ENCODE measurements around the gene WDFY3. TPM values are rescaled to one million over a fixed set of nuclear protein-coding genes. Genes with fewer than 3 reads are reported as not detected.
"Not testable (repeated sequence)": the region's sequence is repeated elsewhere in the genome, so short reads cannot be mapped to it uniquely, and the experiment has no call there.

Gene WDFY3
- total RNA-seq, 1 donor from 2014 or later: 34.2 TPM

- DNase-seq (no peak), ATAC-seq (ENCODE audit: poor library complexity) (no peak)
- intact Hi-C loops (cut with DNase I): no loop called here
Measured at GRCh38 chr4:84699001-84699671, 267.4 kb downstream of the WDFY3 start.

DNA sequence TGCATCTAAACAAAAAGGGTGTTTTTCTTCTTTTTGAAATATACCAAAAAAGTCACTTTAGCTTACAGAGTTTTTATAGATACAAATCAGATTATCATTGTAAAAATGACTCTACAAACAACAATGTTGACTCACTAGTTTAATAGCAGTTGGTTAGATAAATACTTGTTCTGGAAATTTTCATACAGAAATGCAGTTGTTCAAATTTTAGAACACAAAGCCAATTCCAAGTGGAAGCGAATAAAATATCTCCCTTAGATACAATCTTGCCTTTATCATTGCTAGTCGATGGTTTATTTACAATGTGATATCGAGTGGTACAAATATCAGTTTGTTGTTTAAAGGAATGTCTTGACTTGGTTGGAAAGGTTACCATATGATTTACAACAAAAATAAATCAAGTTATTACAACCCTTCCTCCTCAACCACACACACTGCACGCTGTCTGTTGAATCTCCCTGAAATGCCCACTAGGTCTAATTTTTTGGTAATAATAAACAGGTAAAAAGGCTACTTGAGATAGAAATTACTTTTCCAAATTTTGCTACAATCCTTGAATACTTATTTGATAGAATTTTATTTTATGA lies 268.8 kb downstream of the WDFY3 start:
- intact Hi-C loops (cut with DNase I): no loop called here
- DNase-seq (no peak), ATAC-seq (ENCODE audit: poor library complexity) (no peak)

- ATAC-seq (ENCODE audit: poor library complexity) (no peak), DNase-seq (no peak)
- intact Hi-C loops (cut with DNase I): no loop called here
Measured at GRCh38 chr4:84697159-84697558, 269.3 kb downstream of the WDFY3 start.

- ATAC-seq (ENCODE audit: poor library complexity): no peak
- intact Hi-C loops (cut with DNase I): no loop called here
Measured at GRCh38 chr4:84691800-84692199, 274.7 kb downstream of the WDFY3 start.

GRCh38 chr4:84691170-84691691 lies 275.3 kb downstream of the WDFY3 start:
- intact Hi-C loops (cut with DNase I): no loop called here
- ATAC-seq (ENCODE audit: poor library complexity) (peak; percentile 71), DNase-seq (no peak)

More at GRCh38 chr4:84691800-84692199, 274.7 kb downstream of the WDFY3 start:
- DNase-seq: no peak

DNA sequence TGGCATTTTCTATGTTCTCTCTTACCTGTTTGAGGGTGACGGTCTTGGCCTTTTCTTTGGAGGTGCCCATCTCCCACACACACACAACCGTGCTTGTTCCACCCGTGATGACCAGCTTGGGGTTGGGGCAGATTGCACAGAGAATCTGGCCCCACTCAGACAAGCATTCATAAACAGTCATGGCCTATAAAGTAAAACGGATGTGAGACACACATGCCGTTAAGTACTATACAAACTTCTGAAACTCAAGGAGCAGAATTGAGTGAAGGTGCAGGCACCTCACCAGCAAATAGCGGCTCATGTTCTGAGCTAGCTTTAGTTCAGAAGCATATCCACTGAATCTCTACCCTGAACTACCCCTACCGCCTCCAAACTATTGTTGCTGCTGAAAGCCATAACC lies 276.0 kb downstream of the WDFY3 start:
- DNase-seq: no peak
- ATAC-seq (ENCODE audit: poor library complexity): no peak
- intact Hi-C loops (cut with DNase I): no loop called here

DNA sequence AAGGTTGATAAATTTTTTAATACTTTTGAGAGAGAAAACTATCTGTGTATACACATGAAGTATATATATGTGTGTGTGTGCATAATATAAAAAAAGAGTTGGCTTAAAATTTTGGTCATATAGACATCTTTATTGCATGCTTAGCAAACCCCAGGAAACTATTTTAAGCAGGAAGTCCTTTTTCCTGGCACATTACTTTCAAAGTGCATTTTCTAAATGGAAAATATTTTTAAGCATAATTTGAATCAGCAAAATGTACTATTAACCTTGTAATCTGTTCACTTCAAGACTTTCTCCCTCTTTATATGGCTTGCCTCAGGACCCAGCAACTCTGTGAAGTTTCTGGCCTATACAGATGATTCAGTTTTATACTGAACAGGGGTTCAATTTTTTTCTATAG lies 277.3 kb downstream of the WDFY3 start:
- ATAC-seq (ENCODE audit: poor library complexity) (no peak), DNase-seq (no peak)
- intact Hi-C loops (cut with DNase I): no loop called here

- intact Hi-C loops (cut with DNase I): no loop called here
- no peak for DNase-seq
- ATAC-seq (ENCODE audit: poor library complexity): no peak
Measured at GRCh38 chr4:84688605-84689004, 277.9 kb downstream of the WDFY3 start.

GRCh38 chr4:84685105-84685504 lies 281.4 kb downstream of the WDFY3 start:
- intact Hi-C loops (cut with DNase I): no loop called here
- no peak for ATAC-seq (ENCODE audit: poor library complexity)
- no peak for DNase-seq

- DNase-seq (no peak), ATAC-seq (ENCODE audit: poor library complexity) (no peak)
- intact Hi-C loops (cut with DNase I): no loop called here
Measured at GRCh38 chr4:84684361-84684760, 282.1 kb downstream of the WDFY3 start.

DNA sequence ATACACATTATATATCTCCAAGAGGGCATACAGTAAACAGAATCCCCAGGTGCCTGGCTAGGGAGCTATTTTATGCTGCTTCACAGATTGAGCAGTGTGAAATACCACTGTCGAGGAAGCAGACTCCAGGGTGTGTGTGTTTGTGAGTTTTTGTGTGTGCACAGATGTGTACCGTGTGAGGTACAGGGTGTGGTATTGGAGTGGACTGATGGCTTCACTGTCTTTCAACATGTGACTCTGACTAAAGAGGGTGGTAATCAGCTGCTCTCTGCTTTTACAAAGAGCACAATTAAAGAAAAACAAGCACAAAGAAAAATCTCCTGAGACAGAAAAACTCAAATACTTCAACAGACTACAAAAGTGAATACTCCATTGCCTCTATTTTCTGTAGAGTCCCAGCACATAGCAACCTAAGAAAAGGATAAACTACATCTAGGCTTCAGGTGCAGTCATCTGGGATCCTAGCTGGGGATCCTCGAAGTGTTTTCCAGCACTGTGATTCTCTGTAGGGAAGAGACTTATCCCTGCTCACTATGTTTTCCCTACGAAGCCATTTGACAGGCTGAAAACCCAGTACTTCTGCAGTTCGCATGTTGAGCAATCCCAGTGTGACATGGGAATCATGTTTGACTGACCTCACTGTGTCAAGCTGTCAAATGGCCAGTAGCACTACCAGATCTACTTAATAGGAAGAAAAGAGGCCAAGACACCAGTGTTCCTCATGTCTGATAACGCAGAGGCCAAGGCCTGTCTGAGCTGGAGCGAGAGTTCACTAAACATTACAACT lies 283.2 kb downstream of the WDFY3 start:
- peak; percentile 58 for ATAC-seq (ENCODE audit: poor library complexity)
- DNase-seq: no peak
- intact Hi-C loops (cut with DNase I): no loop called here

- ATAC-seq (ENCODE audit: poor library complexity); intact Hi-C loops (cut with DNase I); DNase-seq: not testable (repeated sequence)
Measured at GRCh38 chr4:84682661-84683060, 283.8 kb downstream of the WDFY3 start.

DNA sequence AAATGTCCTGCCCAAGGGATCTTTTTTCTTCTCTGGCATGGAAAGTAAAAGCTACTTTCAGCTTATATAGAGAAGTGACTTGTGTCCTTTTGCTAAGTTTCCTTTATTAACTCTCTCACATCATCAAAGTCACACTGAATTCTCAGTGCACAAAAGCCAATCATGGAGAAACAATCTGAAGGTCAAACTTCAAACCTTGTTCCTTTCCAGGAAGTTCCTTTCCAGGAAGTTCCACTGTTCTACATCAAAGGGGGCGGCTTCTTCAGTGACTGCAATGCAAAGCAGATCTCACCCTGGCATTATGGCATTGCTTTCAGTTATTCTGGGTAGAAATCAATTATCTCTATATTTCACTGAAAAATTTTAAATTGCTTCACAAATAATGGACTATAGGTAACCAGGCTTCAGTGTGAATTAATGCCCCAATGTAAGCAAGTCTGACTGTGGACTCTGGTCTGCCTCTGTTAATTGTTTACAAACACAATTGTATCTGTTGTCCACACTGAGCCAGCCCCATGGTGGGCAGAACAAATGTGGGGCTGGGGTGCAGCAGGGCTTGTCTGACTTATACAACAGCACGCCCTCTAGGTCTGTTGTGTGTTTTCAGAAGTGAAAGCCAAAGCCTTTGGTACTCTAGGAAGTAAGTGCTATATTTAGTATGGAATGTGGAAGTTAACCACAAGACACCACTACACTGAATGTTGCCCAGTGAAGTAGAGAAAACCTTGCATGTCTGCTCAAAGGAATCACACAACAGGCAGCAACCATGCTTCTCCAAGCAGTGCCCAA lies 284.8 kb downstream of the WDFY3 start:
- DNase-seq (no peak), ATAC-seq (ENCODE audit: poor library complexity) (peak; percentile 88)
- intact Hi-C loops (cut with DNase I): no loop called here

DNA sequence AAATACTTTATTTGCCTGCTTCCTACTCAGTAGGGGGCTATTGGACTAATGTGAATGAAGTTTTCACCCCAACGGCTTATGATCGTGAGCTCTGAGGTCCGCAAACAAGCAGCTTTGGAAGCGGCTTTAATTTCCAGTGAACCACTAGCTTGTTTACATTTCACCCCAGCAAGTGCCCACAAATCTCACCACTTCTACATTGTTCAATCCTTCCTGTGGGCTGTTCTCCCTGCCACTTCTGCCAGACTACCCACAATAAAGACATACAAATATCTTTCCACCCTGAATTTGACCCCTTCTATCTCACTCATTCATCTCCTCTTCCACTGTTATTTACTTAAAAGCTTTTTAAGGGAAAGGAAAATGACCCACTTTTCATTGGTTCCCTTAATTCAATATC lies 285.5 kb downstream of the WDFY3 start:
- intact Hi-C loops (cut with DNase I): no loop called here
- no peak for ATAC-seq (ENCODE audit: poor library complexity)
- DNase-seq: no peak

DNA sequence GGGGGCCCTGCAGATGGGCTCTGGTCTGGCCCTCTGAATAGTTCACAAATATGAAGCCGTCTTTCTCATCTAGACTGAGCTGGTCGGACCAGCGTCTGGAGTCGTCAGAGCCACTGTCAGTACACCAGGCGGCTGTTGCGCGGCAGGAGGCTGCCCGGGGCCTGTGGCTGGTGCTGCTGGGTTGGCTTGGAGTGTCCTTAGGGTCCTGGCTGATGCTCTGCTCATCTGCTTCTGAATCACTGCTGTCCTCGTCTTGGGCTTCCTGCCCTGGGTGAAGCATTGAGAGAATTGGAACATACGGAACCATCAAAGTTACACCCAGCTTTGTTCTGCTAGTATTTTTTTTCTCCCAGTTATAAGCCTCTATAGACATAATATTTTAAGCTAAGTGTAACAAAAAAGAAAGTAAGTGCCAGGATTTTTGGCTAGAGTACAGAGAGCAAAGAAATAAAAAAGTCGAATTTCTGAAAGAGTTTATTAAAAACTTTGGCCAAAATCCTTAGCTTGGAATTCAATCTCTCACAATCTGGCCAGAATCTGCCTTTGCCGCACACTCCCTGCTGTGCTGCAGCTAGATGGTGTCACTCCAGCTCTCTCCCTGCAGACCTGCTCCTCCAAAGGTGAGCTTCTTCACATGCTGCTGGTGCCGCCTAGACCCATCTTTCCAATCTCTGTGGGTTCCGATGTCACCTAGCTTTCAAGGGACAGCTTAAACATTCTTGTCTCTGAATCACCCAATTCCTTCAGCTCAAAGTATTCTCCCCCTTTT lies 287.3 kb downstream of the WDFY3 start:
- no peak for ATAC-seq (ENCODE audit: poor library complexity)
- intact Hi-C loops (cut with DNase I): no loop called here
- DNase-seq: no peak

DNA sequence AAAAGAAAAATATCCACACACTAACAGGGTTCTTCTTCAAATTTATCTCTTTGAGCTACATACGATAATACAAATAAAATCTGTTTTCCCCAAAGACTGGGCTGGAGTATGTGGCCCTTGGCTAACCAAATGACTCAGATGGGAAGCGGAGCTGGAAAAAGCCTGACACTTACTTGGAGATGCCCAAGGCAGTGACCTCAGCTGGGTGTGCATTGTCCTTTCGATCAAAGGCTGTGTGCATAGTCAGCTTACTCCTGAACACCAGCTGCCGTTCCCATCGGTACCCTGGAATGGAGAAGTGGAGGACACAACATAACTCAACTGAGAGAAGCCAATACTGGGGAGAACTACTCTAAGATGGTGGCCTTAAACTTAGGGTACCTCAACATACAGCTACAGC lies 288.5 kb downstream of the WDFY3 start:
- ATAC-seq (ENCODE audit: poor library complexity) (no peak), DNase-seq (no peak)
- intact Hi-C loops (cut with DNase I): no loop called here

DNA sequence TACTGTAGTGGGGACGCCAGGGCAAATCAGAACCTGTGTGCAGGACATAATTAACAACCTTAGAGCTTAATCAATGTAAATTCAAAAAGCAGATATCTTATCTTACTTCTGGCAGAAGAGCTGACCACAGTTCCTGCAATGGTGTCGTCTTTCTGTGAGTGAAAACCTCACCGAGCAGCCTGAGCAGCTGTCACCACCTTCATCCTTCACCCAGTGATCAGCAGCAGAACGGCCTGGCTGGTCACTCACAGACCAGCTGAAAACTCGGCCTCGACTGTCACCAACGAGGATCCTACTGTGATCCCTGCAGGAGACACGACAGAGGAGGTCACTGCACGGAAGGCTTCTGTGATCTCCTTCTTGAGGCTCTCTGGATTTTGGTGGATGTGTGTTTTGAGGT lies 289.4 kb downstream of the WDFY3 start:
- ATAC-seq (ENCODE audit: poor library complexity) (peak; percentile 56), DNase-seq (no peak)
- intact Hi-C loops (cut with DNase I): no loop called here

- DNase-seq (no peak), ATAC-seq (ENCODE audit: poor library complexity) (no peak)
- intact Hi-C loops (cut with DNase I): no loop called here
Measured at GRCh38 chr4:84673475-84674240, 292.8 kb downstream of the WDFY3 start.
